ENCODE results near the gene PLSCR1. TPM values are rescaled to one million over a fixed set of nuclear protein-coding genes. Genes with fewer than 3 reads are reported as not detected.
"Not testable (repeated sequence)": the region's sequence is repeated elsewhere in the genome, so short reads cannot be mapped to it uniquely, and the experiment has no call there.

The PLSCR1 gene
- total RNA-seq, 2 experiments from 2014 or later, result 85.2 to 86.5 TPM

DNA sequence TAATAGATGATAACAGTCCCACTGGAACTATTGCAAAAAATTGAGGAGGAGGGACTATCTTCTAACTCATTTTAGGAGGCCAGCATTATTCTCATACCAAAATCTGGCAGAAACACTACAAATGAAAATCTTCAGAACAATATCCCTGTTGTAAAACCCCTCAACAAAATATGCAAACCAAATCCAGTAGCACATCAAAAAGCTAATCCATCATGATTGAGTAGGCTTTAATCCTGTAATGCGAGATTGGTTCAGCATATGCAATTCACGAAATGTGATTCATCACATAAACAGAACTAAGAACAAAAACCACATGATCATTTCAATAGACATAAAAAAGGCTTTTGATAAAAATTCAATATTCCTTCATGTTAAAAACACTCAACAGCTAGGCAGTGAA, 51.2 kb downstream of the PLSCR1 start:
- H3K9me3 Mint-ChIP-seq, result peaks cover 20% of the 10 kb centered on the region
- DNase-seq, result no peak
- peaks cover 17% of the 10 kb centered on the region for H3K4me1 Mint-ChIP-seq
- H3K4me3 Mint-ChIP-seq, result no peak overlapping the region
- H3K27me3 Mint-ChIP-seq, result no peaks in the 10 kb centered on the region
- no peak overlapping the region for H3K27ac Mint-ChIP-seq
- H3K36me3 Mint-ChIP-seq, result peaks cover 2% of the 10 kb centered on the region

DNA sequence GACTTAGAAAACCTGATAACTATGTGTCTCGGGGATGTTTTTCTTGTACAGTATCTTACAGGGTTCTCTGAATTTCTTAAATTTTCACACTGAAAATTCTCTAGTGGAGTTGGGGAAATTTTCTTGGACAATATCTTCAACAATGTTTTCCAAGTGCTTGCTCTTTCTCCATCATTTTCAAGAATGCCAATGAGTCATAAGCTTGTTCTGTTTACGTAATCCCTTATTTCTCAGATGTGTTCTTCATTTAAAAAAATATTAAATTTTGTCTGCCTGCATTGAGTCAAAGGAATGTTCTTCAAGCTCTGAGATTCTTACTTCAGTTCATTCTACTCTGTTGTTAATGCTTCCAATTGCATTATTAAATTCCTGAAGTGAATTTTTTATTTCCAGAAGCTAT, 53.1 kb downstream of the PLSCR1 start:
- Mint-ChIP-seq H3K4me3 (no peak overlapping the region), H3K27me3 (no peaks in the 10 kb centered on the region), H3K36me3 (no peaks in the 10 kb centered on the region), H3K4me1 (peaks cover 4% of the 10 kb centered on the region), H3K27ac (no peak overlapping the region), H3K9me3 (peaks cover 23% of the 10 kb centered on the region)
- DNase-seq, result no peak

DNA sequence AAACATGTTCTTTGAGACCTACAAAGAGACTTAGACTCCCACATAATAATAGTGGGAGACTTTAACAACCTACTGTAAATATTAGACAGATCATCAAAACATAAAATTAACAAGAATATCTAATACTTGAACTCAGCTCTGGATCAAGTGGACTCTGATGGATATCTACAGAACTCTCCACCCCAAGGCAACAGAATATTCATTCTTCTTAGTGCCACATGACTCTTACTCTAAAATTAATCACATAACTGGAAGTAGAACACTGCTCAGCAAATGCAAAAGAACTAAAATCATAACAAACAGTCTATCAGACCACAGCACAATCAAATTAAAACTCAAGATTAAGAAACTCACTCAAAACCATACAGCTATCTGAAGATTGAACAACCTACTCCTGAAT, 59.1 kb downstream of the PLSCR1 start:
- no peak overlapping the region for H3K27ac Mint-ChIP-seq
- peaks cover 27% of the 10 kb centered on the region for H3K9me3 Mint-ChIP-seq
- no peak for DNase-seq
- peaks cover 12% of the 10 kb centered on the region for H3K36me3 Mint-ChIP-seq
- H3K4me1 Mint-ChIP-seq, result no peaks in the 10 kb centered on the region
- peaks cover 14% of the 10 kb centered on the region for H3K27me3 Mint-ChIP-seq
- H3K4me3 Mint-ChIP-seq, result no peak overlapping the region

DNA sequence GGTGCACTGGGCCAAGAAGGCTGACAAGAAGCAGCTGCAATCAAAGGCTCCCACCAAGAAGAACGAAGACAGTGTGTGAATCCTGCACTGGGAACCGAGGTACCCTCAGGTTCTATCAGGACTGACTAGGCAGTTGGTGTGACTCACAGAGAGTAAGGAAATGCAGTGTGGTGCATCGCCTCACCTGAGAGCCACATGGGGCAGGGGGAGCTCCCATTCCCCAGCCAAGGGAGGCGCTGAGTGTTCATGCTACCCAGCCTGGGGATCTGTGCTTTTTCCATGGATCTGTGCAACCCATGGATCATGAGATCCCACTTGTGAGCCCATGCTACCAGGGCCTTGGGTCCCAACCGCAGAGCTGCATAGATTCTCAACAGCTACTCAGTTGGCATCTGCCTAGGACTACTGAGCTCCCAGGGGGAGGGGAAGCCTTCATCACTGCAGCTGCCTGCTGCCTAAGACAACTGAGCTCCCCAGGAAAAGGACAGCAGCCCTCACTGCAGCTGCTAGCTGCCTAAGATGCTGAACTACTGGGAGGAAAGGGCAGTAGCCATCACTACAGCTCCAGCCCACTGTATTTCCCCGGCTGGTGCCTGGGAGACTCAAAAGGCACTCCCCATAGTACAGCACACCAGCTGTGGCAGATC, 68.2 kb downstream of the PLSCR1 start:
- Mint-ChIP-seq H3K27me3 (peaks cover 27% of the 10 kb centered on the region), H3K36me3 (no peaks in the 10 kb centered on the region), H3K4me1 (no peaks in the 10 kb centered on the region), H3K4me3 (no peak overlapping the region), H3K27ac (no peak overlapping the region), H3K9me3 (peaks cover 6% of the 10 kb centered on the region)
- DNase-seq, result no peak

DNA sequence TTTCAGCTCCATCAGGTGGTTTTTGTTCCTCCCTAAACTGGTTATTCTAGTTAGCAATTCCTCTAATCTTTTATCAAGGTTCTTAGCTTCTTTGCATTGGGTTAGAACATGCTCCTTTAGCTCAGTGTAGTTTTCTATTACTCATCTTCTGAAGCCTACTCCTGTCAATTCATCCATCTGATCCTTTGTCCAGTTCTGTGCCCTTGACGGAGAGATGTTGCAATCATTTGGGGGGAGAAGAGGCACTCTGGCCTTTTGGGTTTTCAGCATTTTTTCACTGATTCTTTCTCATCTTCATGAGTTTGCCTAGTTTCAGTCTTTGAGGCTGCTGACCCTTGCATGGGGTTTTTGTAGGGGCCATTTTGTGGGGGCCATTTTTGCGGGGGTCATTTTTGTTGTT, 69.4 kb downstream of the PLSCR1 start:
- H3K4me3 Mint-ChIP-seq, DNase-seq, H3K4me1 Mint-ChIP-seq, H3K9me3 Mint-ChIP-seq, H3K36me3 Mint-ChIP-seq, H3K27ac Mint-ChIP-seq: not testable (repeated sequence)
- H3K27me3 Mint-ChIP-seq, result peaks cover 22% of the 10 kb centered on the region

GRCh38 chr3:146473726-146474125, 70.7 kb downstream of the PLSCR1 start:
- no peaks in the 10 kb centered on the region for H3K9me3 Mint-ChIP-seq
- H3K4me1 Mint-ChIP-seq, result peaks cover 12% of the 10 kb centered on the region

GRCh38 chr3:146472611-146473010, 71.8 kb downstream of the PLSCR1 start:
- no peak overlapping the region for H3K27ac Mint-ChIP-seq

More at GRCh38 chr3:146473726-146474125, 70.7 kb downstream of the PLSCR1 start:
- DNase-seq, result no peak
- Mint-ChIP-seq H3K36me3 (no peaks in the 10 kb centered on the region), H3K4me3 (no peak overlapping the region), H3K27me3 (peaks cover 18% of the 10 kb centered on the region), H3K27ac (peak overlapping the region; percentile 57)

DNA sequence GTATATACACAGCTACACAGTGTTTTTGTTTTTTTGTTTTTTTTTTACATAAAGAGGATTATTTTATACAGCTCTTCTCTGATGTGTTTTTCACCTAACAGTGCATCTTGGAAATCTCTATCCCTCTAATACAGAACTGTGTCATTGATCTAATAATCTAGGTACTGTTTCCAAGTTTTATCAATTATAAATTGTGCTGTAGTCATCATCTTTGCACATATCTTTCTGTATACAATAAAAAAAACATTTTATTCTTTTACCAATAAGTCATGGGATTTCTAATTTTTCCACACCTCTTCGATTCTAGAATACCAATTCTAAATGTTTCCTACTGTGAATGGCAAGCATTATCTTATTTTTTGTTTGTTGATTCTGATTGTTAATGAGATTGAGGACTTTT, 73.4 kb downstream of the PLSCR1 start:
- H3K4me3 Mint-ChIP-seq, result no peak overlapping the region
- H3K36me3 Mint-ChIP-seq, result no peaks in the 10 kb centered on the region

More at GRCh38 chr3:146472611-146473010, 71.8 kb downstream of the PLSCR1 start:
- no peaks in the 10 kb centered on the region for H3K9me3 Mint-ChIP-seq
- DNase-seq, result no peak
- no peaks in the 10 kb centered on the region for H3K36me3 Mint-ChIP-seq
- peaks cover 14% of the 10 kb centered on the region for H3K4me1 Mint-ChIP-seq
- no peak overlapping the region for H3K4me3 Mint-ChIP-seq
- H3K27me3 Mint-ChIP-seq, result peaks cover 10% of the 10 kb centered on the region

GRCh38 chr3:146470425-146470990, 73.9 kb downstream of the PLSCR1 start:
- H3K36me3 Mint-ChIP-seq, result no peaks in the 10 kb centered on the region
- H3K4me1 Mint-ChIP-seq, result peaks cover 15% of the 10 kb centered on the region
- H3K9me3 Mint-ChIP-seq, result no peaks in the 10 kb centered on the region
- DNase-seq, result no peak
- H3K27me3 Mint-ChIP-seq, result peaks cover 9% of the 10 kb centered on the region
- no peak overlapping the region for H3K27ac Mint-ChIP-seq
- H3K4me3 Mint-ChIP-seq, result peak overlapping the region; percentile 68

More for the DNA sequence above, 73.4 kb downstream of the PLSCR1 start:
- no peak overlapping the region for H3K27ac Mint-ChIP-seq
- H3K9me3 Mint-ChIP-seq, result no peaks in the 10 kb centered on the region
- DNase-seq, result no peak
- peaks cover 9% of the 10 kb centered on the region for H3K27me3 Mint-ChIP-seq
- peaks cover 14% of the 10 kb centered on the region for H3K4me1 Mint-ChIP-seq

GRCh38 chr3:146469150-146470017, 75.0 kb downstream of the PLSCR1 start, which contains the start of gene PLSCR2:
Gene PLSCR2, minus strand, starts transcription at chr3:146469561. Its CDS starts 9,657 bp downstream, at chr3:146459904.
- Mint-ChIP-seq H3K36me3 (no peaks in the 10 kb centered on the region), H3K27me3 (peaks cover 6% of the 10 kb centered on the region), H3K27ac (peak within 1 kb of the TSS; percentile 79), H3K4me3 (peak within 1 kb of the TSS; percentile 68), H3K4me1 (peaks cover 16% of the 10 kb centered on the region), H3K9me3 (no peaks in the 10 kb centered on the region)
- peak; percentile 79 for DNase-seq

DNA sequence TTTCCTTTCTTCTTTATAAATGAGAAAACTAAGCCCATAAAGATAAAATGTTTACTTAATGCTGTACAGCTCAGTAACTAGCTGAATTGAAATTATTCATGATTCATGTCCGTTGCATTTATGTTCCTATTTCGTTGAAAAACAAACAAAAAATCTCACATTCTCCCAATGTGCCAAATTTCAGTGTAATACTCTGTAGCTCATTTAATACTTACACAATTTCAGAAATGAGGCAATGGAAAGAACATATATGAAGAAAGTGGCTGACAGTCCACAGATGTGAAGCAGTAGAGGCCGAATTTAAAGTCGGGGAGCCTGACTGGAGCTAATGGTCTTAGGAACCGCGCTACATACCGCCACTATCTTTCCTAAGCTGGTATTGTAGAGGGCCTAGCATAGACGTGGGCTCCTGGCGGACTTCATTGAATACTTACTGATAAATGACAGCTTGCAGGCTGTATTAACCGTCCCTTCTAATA, 75.7 kb downstream of the PLSCR1 start:
- H3K4me1 Mint-ChIP-seq, result peaks cover 23% of the 10 kb centered on the region
- H3K36me3 Mint-ChIP-seq, result peaks cover 2% of the 10 kb centered on the region
- no peaks in the 10 kb centered on the region for H3K9me3 Mint-ChIP-seq
- peak overlapping the region; percentile 68 for H3K4me3 Mint-ChIP-seq
- no peaks in the 10 kb centered on the region for H3K27me3 Mint-ChIP-seq
- DNase-seq, result no peak
- peak overlapping the region; percentile 79 for H3K27ac Mint-ChIP-seq

- DNase-seq, result no peak
- peak overlapping the region; percentile 5 for H3K27ac Mint-ChIP-seq
- no peak overlapping the region for H3K4me3 Mint-ChIP-seq
- peaks cover 6% of the 10 kb centered on the region for H3K36me3 Mint-ChIP-seq
- no peaks in the 10 kb centered on the region for H3K27me3 Mint-ChIP-seq
- H3K9me3 Mint-ChIP-seq, result no peaks in the 10 kb centered on the region
- peaks cover 26% of the 10 kb centered on the region for H3K4me1 Mint-ChIP-seq
Measured at GRCh38 chr3:146468234-146468633, 76.2 kb downstream of the PLSCR1 start.

- no peak overlapping the region for H3K27ac Mint-ChIP-seq
- no peaks in the 10 kb centered on the region for H3K9me3 Mint-ChIP-seq
Measured at GRCh38 chr3:146466604-146467003, 77.8 kb downstream of the PLSCR1 start.

GRCh38 chr3:146465693-146466465, 78.5 kb downstream of the PLSCR1 start:
- no peaks in the 10 kb centered on the region for H3K9me3 Mint-ChIP-seq
- no peak overlapping the region for H3K4me3 Mint-ChIP-seq
- peaks cover 26% of the 10 kb centered on the region for H3K4me1 Mint-ChIP-seq
- no peaks in the 10 kb centered on the region for H3K27me3 Mint-ChIP-seq
- peaks cover 8% of the 10 kb centered on the region for H3K36me3 Mint-ChIP-seq
- no peak overlapping the region for H3K27ac Mint-ChIP-seq
- DNase-seq, result no peak

More at GRCh38 chr3:146466604-146467003, 77.8 kb downstream of the PLSCR1 start:
- Mint-ChIP-seq H3K4me1 (peaks cover 26% of the 10 kb centered on the region), H3K27me3 (no peaks in the 10 kb centered on the region), H3K4me3 (no peak overlapping the region), H3K36me3 (peaks cover 6% of the 10 kb centered on the region)
- DNase-seq, result no peak

Data from activated naive CD8-positive, alpha-beta T cell treated with anti-CD3 and anti-CD28 coated beads for 36 hours (primary cell).